Fibroblast of peridontal ligament (primary cell): ENCODE data around the gene GRIK1.

Source experiments
- DNase-seq: peaks from one replicate; pipeline ENCODE4 v3.0.0-alpha.2; 2010; ENCODE audit errors: extremely low read depth

Gene GRIK1

GRCh38 chr21:29909571-29909970 lies 30.2 kb downstream of the GRIK1 start:
- no peak for DNase-seq

- DNase-seq, result peak; percentile 84
Measured at GRCh38 chr21:29904359-29905282, 35.2 kb downstream of the GRIK1 start.

GRCh38 chr21:29896884-29897283 lies 42.9 kb downstream of the GRIK1 start:
- no peak for DNase-seq

DNA sequence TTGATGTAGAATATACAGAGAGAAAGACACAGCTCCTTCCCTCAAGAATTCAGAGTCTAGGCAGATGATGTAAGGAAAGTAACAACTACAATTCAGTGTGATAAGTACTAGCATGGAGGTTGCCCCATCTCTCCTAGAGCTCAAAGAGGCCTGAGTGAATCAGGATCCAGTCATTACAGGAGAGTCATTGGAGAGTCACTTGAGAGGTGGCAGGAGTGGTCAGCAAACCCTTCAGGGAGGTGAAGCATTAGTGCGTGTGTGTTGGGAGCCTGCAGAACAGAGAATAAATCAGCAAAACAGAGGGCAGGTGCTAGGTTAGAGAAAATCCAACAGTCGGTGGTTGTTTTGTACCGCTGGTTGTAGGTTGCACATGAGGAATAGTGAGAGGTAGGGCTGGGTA lies 46.1 kb downstream of the GRIK1 start:
- no peak for DNase-seq

DNA sequence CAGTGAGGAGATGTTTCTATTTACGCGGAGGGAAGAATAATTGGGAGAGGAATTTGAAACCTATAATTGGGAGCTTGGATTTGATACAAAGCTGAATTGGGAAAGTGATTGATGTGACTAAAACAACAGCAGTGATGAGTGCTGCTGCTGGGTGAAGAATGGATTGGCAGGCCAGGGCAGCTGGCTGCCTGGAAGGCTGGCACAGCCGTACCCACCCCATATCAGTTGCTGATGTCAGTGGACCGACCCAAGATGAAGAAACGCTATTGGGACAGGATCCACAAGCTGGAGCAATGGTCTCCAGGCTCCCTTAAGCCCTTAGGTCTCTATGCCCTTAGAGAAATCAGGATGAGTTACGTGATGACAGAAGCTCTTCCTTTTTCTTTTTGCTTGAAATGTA lies 47.4 kb downstream of the GRIK1 start:
- DNase-seq, result no peak

GRCh38 chr21:29888437-29888836 lies 51.4 kb downstream of the GRIK1 start:
- DNase-seq, result peak; percentile 46

GRCh38 chr21:29887313-29888009 lies 52.3 kb downstream of the GRIK1 start:
- DNase-seq, result no peak

DNA sequence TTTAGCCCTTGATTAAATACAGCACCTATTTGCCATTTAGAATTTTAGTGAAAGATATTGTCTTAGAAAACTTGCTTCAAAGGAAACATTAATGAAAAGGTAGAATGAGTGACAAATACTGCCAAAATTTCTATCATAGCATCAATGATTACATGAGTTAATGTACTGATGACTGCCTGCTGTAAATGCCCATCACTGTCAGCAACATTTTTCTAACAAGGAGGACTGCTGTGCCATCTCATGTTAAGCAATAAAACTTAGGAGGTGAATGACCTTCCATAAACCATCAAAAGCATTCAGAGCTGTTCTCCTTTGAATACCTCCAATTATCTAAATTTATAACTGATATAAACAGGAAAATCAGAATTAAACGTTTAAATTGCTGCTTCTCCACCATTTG lies 54.3 kb downstream of the GRIK1 start:
- no peak for DNase-seq

GRCh38 chr21:29875873-29876272 lies 63.9 kb downstream of the GRIK1 start:
- DNase-seq, result no peak

GRCh38 chr21:29875036-29875716 lies 64.6 kb downstream of the GRIK1 start:
- no peak for DNase-seq

- DNase-seq, result no peak
Measured at GRCh38 chr21:29873908-29874307, 65.9 kb downstream of the GRIK1 start.

GRCh38 chr21:29870814-29871213 lies 69.0 kb downstream of the GRIK1 start:
- no peak for DNase-seq

GRCh38 chr21:29867796-29868195 lies 72.0 kb downstream of the GRIK1 start:
- no peak for DNase-seq

DNA sequence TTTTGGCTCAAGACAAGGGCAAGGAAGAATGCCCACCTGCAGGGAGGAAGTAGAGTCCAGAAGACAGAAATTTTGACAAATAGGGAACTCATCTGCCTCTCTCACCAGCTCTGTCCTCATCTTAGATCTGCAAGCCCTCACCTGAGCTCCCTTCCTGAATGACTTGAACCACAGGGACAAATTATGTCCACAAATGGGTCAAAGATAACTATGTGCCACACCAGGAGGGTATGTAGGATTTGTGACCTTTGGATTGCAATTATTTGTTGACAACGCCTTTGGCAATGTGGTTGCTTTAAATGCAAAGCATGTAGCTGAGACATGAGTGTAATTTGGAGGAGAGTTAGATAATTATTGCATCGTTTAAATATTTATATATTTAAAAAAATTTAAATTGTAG lies 79.5 kb downstream of the GRIK1 start:
- no peak for DNase-seq

GRCh38 chr21:29857150-29857549 lies 82.6 kb downstream of the GRIK1 start:
- no peak for DNase-seq

- no peak for DNase-seq
Measured at GRCh38 chr21:29854795-29855194, 85.0 kb downstream of the GRIK1 start.

GRCh38 chr21:29851611-29852010 lies 88.2 kb downstream of the GRIK1 start:
- no peak for DNase-seq

DNA sequence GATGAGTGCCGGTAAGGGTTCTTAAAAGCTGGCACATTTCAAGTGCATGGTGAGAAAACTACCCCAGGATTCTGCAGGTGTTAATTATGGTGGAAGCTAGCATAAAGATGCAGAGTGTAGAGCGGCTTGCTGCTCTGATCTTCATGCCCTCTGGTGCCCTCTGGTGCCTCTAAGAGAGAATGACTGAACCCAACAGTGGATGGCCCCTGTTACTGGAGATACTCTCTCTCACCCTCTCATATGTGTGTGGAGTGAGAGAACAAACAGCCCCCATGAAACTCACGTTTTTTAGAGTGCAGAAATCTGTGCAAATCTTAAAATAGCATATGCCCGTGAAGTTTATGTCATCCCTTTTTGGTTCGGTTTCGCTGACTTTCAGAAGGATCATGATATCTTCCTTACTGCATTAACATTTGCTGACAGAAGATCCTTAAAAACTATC lies 90.0 kb downstream of the GRIK1 start:
- DNase-seq, result peak; percentile 70

- DNase-seq, result no peak
Measured at GRCh38 chr21:29843804-29844203, 96.0 kb downstream of the GRIK1 start.

GRCh38 chr21:29834617-29835016 lies 105.2 kb downstream of the GRIK1 start:
- DNase-seq, result no peak

DNA sequence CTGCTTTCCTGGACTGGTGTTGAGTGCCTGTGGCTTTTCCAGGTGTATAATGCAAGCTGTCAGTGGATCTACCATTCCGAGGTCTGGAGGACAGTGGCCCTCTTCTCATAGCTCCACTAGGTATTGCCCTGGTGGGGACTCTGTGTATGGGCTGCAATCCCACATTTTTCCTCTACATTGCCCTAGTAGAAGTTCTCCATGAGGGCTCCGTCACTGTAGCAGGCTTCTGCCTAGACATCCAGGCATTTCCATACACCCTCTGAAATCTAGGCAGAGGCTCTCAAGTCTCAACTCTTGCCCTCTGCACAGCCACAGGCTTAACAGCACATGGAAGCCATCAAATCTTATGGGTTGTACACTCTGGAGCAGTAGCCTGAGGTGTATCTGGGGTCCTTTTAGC lies 107.6 kb downstream of the GRIK1 start:
- no peak for DNase-seq

DNA sequence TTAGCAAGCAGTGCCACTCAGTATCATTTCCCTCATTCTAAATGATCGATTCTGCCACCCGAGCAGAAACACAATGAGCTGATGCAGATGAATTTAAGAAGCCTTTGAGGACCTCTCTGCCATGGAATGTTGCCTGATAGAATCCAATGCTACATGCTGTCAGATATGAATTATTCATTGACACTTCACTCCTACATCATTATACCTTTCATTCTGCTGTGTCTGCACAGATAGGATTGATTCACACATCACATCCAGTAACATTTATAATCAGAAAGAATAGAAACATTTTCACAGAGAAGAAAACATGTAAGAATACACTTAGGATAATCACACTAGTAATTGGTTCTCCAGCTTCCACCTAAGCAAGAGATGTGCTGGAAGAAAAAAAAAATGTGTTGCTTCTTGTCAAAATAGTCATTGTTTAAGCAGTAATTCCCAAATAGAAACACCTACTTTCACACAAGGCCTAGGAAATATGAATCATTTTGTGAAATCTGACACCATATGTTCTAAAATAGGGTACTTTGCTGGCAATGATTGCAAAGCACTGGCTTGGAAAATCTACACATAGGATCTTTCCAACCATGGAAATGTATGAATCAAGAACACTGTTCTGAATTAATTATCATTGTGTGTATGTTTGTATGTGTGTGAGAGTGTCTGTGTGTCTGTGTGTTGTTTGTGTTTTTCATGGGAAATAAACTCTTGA lies 110.1 kb downstream of the GRIK1 start:
- no peak for DNase-seq
